Mesenchymal stem cell (in vitro differentiated cells and primary cell): Measurements from ENCODE around the gene SLC9B2.

ENCODE experiments used
- DNase-seq: peaks from one replicate; pipeline ENCODE4 v3.0.0-alpha.2; 2013
- H2AFZ ChIP-seq: one replicate; pipeline ENCODE4 v1.6.1; 2013; ENCODE audit warnings: low read depth, mild to moderate bottlenecking, control low read depth, inconsistent platforms, low read length, moderate library complexity
- H2AK5ac ChIP-seq: 2 replicates; pipeline ENCODE4 v1.6.1; 2013; ENCODE audit warnings: low read length, moderate library complexity, mild to moderate bottlenecking, inconsistent platforms; ENCODE audit not compliant: severe bottlenecking
- H2BK120ac ChIP-seq: one replicate; pipeline ENCODE4 v1.6.1; 2013; ENCODE audit warnings: low read depth, mild to moderate bottlenecking, inconsistent platforms, low read length, moderate library complexity
- H2BK12ac ChIP-seq, 2 experiments: one replicate each; pipeline ENCODE4 v1.6.1; 2013; ENCODE audit warnings: inconsistent platforms in 2 of 2, low read length in 2 of 2, mild to moderate bottlenecking in 2 of 2, moderate library complexity in 2 of 2, control low read depth in 1 of 2
- H2BK15ac ChIP-seq: one replicate; pipeline ENCODE4 v1.6.1; 2013; ENCODE audit warnings: mild to moderate bottlenecking, low read depth, inconsistent platforms; ENCODE audit not compliant: poor library complexity, severe bottlenecking
- H2BK5ac ChIP-seq: 2 replicates; pipeline ENCODE4 v1.6.1; 2013; ENCODE audit warnings: low read depth, mild to moderate bottlenecking, low read length, control low read depth, inconsistent platforms; ENCODE audit not compliant: poor library complexity, severe bottlenecking
- H3K14ac ChIP-seq, 2 experiments: one replicate each; pipeline ENCODE4 v1.6.1; 2013; ENCODE audit warnings: inconsistent platforms in 2 of 2, low read length in 2 of 2, control low read depth in 1 of 2, mild to moderate bottlenecking in 1 of 2, moderate library complexity in 1 of 2
- H3K18ac ChIP-seq, 2 experiments: one replicate each; pipeline ENCODE4 v1.6.1; 2013; ENCODE audit warnings: inconsistent platforms in 2 of 2, low read length in 2 of 2, control low read depth in 1 of 2, low read depth in 1 of 2, mild to moderate bottlenecking in 1 of 2
- H3K23ac ChIP-seq, 2 experiments: one replicate each; pipeline ENCODE4 v1.6.1; 2013; ENCODE audit warnings: inconsistent platforms in 2 of 2, low read length in 2 of 2, mild to moderate bottlenecking in 2 of 2, moderate library complexity in 2 of 2, control low read depth in 1 of 2
- H3K27ac ChIP-seq: 2 replicates; pipeline ENCODE4 v1.5.1; 2013; ENCODE audit warnings: mild to moderate bottlenecking, moderate library complexity, low read length, control low read depth, inconsistent platforms; ENCODE audit not compliant: poor library complexity, severe bottlenecking
- H3K27me3 ChIP-seq, 2 experiments: 2 replicates each; pipeline versions ENCODE4 v1.6.1 to v1.7.0; 2013; ENCODE audit warnings: low read length in 2 of 2, mild to moderate bottlenecking in 2 of 2, moderate library complexity in 2 of 2, control low read depth in 1 of 2, inconsistent platforms in 1 of 2; ENCODE audit not compliant: control insufficient read depth in 1 of 2, insufficient read depth in 1 of 2
- H3K36me3 ChIP-seq, 2 experiments: 2 replicates each; pipeline versions ENCODE4 v1.6.1 to v1.7.0; 2013; ENCODE audit warnings: low read length in 2 of 2, control low read depth in 1 of 2, inconsistent platforms in 1 of 2, low read depth in 1 of 2, mild to moderate bottlenecking in 1 of 2; ENCODE audit not compliant: insufficient read depth in 2 of 2, control insufficient read depth in 1 of 2
- H3K4ac ChIP-seq, 2 experiments: one replicate each; pipeline ENCODE4 v1.6.1; 2013; ENCODE audit warnings: inconsistent platforms in 2 of 2, low read length in 2 of 2, mild to moderate bottlenecking in 2 of 2, moderate library complexity in 2 of 2, control low read depth in 1 of 2, low read depth in 1 of 2
- H3K4me1 ChIP-seq: 2 replicates; pipeline ENCODE4 v1.6.1; 2013; ENCODE audit warnings: low read depth, low read length, control low read depth; ENCODE audit not compliant: control insufficient read depth, insufficient read depth
- H3K4me2 ChIP-seq: 2 replicates; pipeline ENCODE4 v1.6.1; 2013; ENCODE audit warnings: low read length, mild to moderate bottlenecking, inconsistent platforms; ENCODE audit not compliant: poor library complexity, severe bottlenecking
- H3K4me3 ChIP-seq, 2 experiments: 2 replicates each; pipeline versions ENCODE4 v1.5.1 to v1.7.0; 2013; ENCODE audit warnings: low read length in 2 of 2, mild to moderate bottlenecking in 2 of 2, control low read depth in 1 of 2, low read depth in 1 of 2; ENCODE audit not compliant: insufficient read depth in 1 of 2
- H3K79me1 ChIP-seq: replicated peaks from 2 replicates; pipeline ENCODE4 v1.6.1; 2013; ENCODE audit warnings: mild to moderate bottlenecking, control low read depth, low read length, inconsistent platforms; ENCODE audit not compliant: poor library complexity, severe bottlenecking
- H3K9ac ChIP-seq: 2 replicates; pipeline ENCODE4 v1.7.0; 2013; ENCODE audit warnings: mild to moderate bottlenecking, low read length, moderate library complexity
- H3K9me3 ChIP-seq: 2 replicates; pipeline ENCODE4 v1.7.0; 2013; ENCODE audit warnings: mild to moderate bottlenecking, low read length; ENCODE audit not compliant: control insufficient read depth
- H4K8ac ChIP-seq: one replicate; pipeline ENCODE4 v1.6.1; 2013; ENCODE audit warnings: inconsistent platforms, mild to moderate bottlenecking, low read length, moderate library complexity
- H4K91ac ChIP-seq: one replicate; pipeline ENCODE4 v1.6.1; 2013; ENCODE audit warnings: mild to moderate bottlenecking, low read length, inconsistent platforms
- WGBS: methylation state at CpG from one replicate; pipeline ENCODE4 v1.1.7; 2013; ENCODE audit warnings: mixed read lengths; 5-methylcytosine and 5-hydroxymethylcytosine counted together

SLC9B2 gene

DNA sequence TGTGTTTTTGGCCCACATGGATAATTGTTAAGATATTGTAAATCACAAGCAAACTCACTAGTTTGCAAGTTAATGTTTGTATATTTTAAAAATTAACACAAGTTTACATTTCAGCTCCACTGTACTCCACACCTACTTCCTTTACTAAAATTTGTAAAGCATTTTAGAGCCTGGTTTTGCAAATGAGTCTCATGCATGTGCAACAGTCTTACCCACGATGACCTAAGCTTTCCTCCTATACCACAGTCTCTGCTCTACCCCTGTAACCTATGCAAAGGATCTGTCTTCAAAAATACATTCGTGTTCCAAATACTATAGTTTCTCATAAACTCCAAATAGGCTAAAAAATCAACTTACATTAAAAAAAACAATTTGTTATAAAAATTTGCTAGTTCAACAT is 12.9 kb upstream of the SLC9B2 start:
- Histone ChIP-seq H3K79me1 (peaks cover 3% of the 10 kb centered on the region), H2BK5ac (no peak overlapping the region), H4K8ac (no peak overlapping the region), H3K9me3 (no peaks in the 10 kb centered on the region), H3K23ac (no peak overlapping the region), H3K4me2 (no peak overlapping the region), H4K91ac (no peak overlapping the region), H2BK120ac (no peak overlapping the region), H3K4me1 (peaks cover 2% of the 10 kb centered on the region), H3K14ac (no peak overlapping the region), H3K9ac (no peak overlapping the region), H3K4ac (no peak overlapping the region), H2AK5ac (no peak overlapping the region), H3K27ac (no peak overlapping the region), H2BK12ac (no peak overlapping the region), H3K27me3 (no peaks in the 10 kb centered on the region), H3K36me3 (peaks cover 17 to 81% of the 10 kb centered on the region in 2 experiments), H3K18ac (no peak overlapping the region), H2BK15ac (no peak overlapping the region), H3K4me3 (no peak overlapping the region), H2AFZ (no peak overlapping the region)
- 95% methylated on average over 2 of the region's 2 CpGs for WGBS
- no peak for DNase-seq

DNA sequence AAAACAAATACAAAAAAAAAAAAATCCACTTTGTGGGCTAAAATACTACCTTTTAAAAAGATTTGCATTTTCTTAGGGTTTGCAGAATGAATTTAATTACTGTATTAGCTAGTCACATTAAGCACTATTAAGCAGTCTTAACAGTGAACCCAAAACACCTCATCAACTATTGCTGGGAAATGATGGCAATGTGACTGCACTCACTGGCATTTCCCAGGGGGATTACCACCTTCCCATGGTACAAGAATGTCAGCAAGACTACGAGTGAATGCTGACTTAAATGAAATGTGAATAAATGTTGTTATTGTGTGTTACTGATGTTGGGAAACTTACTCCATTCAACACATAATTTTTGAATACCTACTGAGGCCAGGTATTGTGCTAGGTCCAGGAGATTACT is 10.0 kb upstream of the SLC9B2 start:
- Histone ChIP-seq H2BK15ac (no peak overlapping the region), H4K8ac (no peak overlapping the region), H2AFZ (no peak overlapping the region), H2BK12ac (no peak overlapping the region), H3K23ac (no peak overlapping the region), H3K79me1 (no peaks in the 10 kb centered on the region), H4K91ac (no peak overlapping the region), H3K9me3 (no peaks in the 10 kb centered on the region), H3K36me3 (peaks cover 17 to 94% of the 10 kb centered on the region in 2 experiments), H3K4me2 (no peak overlapping the region), H3K27me3 (no peaks in the 10 kb centered on the region), H3K18ac (no peak overlapping the region), H2AK5ac (no peak overlapping the region), H3K27ac (no peak overlapping the region), H2BK120ac (no peak overlapping the region), H2BK5ac (no peak overlapping the region), H3K4me1 (peaks cover 2% of the 10 kb centered on the region), H3K4me3 (no peak overlapping the region), H3K4ac (no peak overlapping the region), H3K9ac (no peak overlapping the region), H3K14ac (no peak overlapping the region)
- 67% methylated on average over 1 of the region's 1 CpG for WGBS
- DNase-seq: no peak

DNA sequence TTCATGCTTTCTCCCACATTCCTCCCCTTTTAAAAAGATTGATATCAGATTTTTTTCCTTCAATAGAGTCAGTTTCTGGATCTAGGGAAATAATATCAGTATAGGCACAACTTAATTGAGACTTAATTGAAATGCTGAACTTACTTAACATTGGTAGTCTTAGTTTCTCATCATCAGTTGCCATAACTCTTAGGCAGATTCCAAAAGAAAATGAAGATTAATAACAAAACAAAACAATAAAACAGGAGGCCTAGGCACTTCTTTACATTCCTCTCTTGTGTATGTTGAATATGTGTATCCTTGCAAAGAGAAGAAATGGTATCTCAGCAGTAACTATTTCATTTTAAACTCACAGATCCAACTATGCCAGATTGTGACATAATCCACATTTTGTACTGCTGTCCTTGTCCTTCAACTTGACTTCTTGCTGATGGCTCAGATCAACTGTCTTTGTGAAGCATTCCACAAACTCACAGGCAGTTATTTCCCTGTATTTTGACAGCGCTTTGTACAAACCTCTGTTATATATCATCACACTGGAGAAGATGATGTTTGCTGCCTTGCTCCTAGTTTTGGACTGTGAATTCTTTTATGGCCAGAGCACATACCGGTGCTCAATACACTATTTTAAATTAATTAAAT is 9.1 kb upstream of the SLC9B2 start:
- Histone ChIP-seq H3K27me3 (no peaks in the 10 kb centered on the region), H3K18ac (no peak overlapping the region), H2AFZ (no peak overlapping the region), H3K4me2 (no peak overlapping the region), H3K23ac (no peak overlapping the region), H2AK5ac (no peak overlapping the region), H2BK120ac (no peak overlapping the region), H3K4me3 (no peak overlapping the region), H3K36me3 (peaks cover 17 to 92% of the 10 kb centered on the region in 2 experiments), H4K8ac (no peak overlapping the region), H2BK12ac (no peak overlapping the region), H2BK5ac (no peak overlapping the region), H4K91ac (no peak overlapping the region), H3K4me1 (no peaks in the 10 kb centered on the region), H3K9ac (no peak overlapping the region), H3K79me1 (no peaks in the 10 kb centered on the region), H3K4ac (no peak overlapping the region), H3K9me3 (no peaks in the 10 kb centered on the region), H3K27ac (no peak overlapping the region), H3K14ac (no peak overlapping the region), H2BK15ac (no peak overlapping the region)
- no CpG with 5 or more reads among the region's 2 CpGs for WGBS
- no peak for DNase-seq

DNA sequence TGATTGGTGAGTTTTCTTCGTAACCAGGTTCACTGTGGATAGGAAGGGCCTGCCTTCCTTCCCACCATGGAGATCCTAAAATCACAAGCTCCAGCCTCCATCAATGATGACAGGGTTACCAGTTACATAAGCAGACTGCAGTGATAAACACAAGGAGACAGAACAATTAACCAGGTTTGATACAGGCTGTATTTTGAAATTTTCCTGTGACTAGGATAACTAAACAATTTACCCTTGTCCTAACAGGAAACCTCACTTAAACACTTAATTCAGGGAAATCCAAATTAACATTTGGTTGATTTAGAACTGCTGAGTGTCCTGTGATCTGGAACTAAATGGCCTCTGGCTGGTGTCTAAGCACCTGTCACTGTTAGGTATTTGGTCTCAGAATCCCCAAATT is 3.1 kb upstream of the SLC9B2 start:
- H2BK120ac ChIP-seq: no peak overlapping the region
- WGBS: no CpG with 5 or more reads among the region's 1 CpG
- H3K18ac ChIP-seq: no peak overlapping the region
- H3K4me2 ChIP-seq: no peak overlapping the region
- H2AFZ ChIP-seq: no peak overlapping the region
- H3K4me3 ChIP-seq: no peak overlapping the region
- H3K27ac ChIP-seq: no peak overlapping the region
- H3K79me1 ChIP-seq: no peaks in the 10 kb centered on the region
- no peak overlapping the region for H2BK12ac ChIP-seq
- H3K9me3 ChIP-seq: no peaks in the 10 kb centered on the region
- no peak overlapping the region for H3K9ac ChIP-seq
- H3K27me3 ChIP-seq: no peaks in the 10 kb centered on the region
- no peak overlapping the region for H3K4ac ChIP-seq
- H3K4me1 ChIP-seq: no peaks in the 10 kb centered on the region
- H4K8ac ChIP-seq: no peak overlapping the region
- H2AK5ac ChIP-seq: no peak overlapping the region
- H4K91ac ChIP-seq: no peak overlapping the region
- no peak overlapping the region for H2BK5ac ChIP-seq
- H3K23ac ChIP-seq: no peak overlapping the region
- H2BK15ac ChIP-seq: no peak overlapping the region
- H3K14ac ChIP-seq: no peak overlapping the region
- H3K36me3 ChIP-seq: peaks cover 0 to 42% of the 10 kb centered on the region in 2 experiments
- DNase-seq: no peak
